HUES48 (cell line): ENCODE data around the gene TGFB3.

Experiments
- H3K27ac ChIP-seq: one replicate; pipeline ENCODE4 v1.7.0; 2013; ENCODE audit warnings: low read depth, low read length, inconsistent platforms
- H3K27me3 ChIP-seq: 2 replicates; pipeline ENCODE4 v1.6.1; 2013; ENCODE audit warnings: mild to moderate bottlenecking, low read length; ENCODE audit not compliant: control insufficient read depth, insufficient read depth
- H3K36me3 ChIP-seq: 2 replicates; pipeline ENCODE4 v1.6.1; 2013; ENCODE audit warnings: low read length; ENCODE audit not compliant: control insufficient read depth, insufficient read depth
- H3K4me1 ChIP-seq: 2 replicates; pipeline ENCODE4 v1.6.1; 2013; ENCODE audit warnings: mild to moderate bottlenecking, low read length; ENCODE audit not compliant: control insufficient read depth, insufficient read depth
- H3K4me3 ChIP-seq: 2 replicates; pipeline ENCODE4 v1.5.1; 2013; ENCODE audit warnings: mild to moderate bottlenecking, low read depth, low read length
- H3K9ac ChIP-seq: 2 replicates; pipeline ENCODE4 v1.6.1; 2013; ENCODE audit warnings: mild to moderate bottlenecking, low read depth, low read length, moderate library complexity
- H3K9me3 ChIP-seq: 2 replicates; pipeline ENCODE4 v1.6.1; 2013; ENCODE audit warnings: low read length; ENCODE audit not compliant: control insufficient read depth, insufficient read depth

TGFB3 gene

GRCh38 chr14:75976826-75977581 is 4.8 kb downstream of the TGFB3 start:
- Histone ChIP-seq H3K36me3 (no peaks in the 10 kb centered on the region), H3K4me1 (peaks cover 30% of the 10 kb centered on the region), H3K9ac (no peak overlapping the region), H3K27me3 (peaks cover 12% of the 10 kb centered on the region), H3K27ac (no peak overlapping the region), H3K9me3 (no peaks in the 10 kb centered on the region), H3K4me3 (no peak overlapping the region)

GRCh38 chr14:75972801-75973421 is 8.9 kb downstream of the TGFB3 start:
- H3K9ac ChIP-seq: no peak overlapping the region
- no peaks in the 10 kb centered on the region for H3K9me3 ChIP-seq
- no peak overlapping the region for H3K4me3 ChIP-seq
- H3K27me3 ChIP-seq: no peaks in the 10 kb centered on the region
- peaks cover 20% of the 10 kb centered on the region for H3K4me1 ChIP-seq
- H3K36me3 ChIP-seq: no peaks in the 10 kb centered on the region
- no peak overlapping the region for H3K27ac ChIP-seq

- peaks cover 12% of the 10 kb centered on the region for H3K4me1 ChIP-seq
- no peak overlapping the region for H3K9ac ChIP-seq
- H3K27ac ChIP-seq: no peak overlapping the region
- no peaks in the 10 kb centered on the region for H3K9me3 ChIP-seq
- H3K27me3 ChIP-seq: no peaks in the 10 kb centered on the region
- H3K36me3 ChIP-seq: no peaks in the 10 kb centered on the region
- H3K4me3 ChIP-seq: no peak overlapping the region
These were observed 10.3 kb downstream of the TGFB3 start for GRCh38 chr14:75971509-75971908.

- Histone ChIP-seq H3K4me3 (no peak overlapping the region), H3K9ac (no peak overlapping the region), H3K4me1 (peaks cover 10% of the 10 kb centered on the region), H3K36me3 (no peaks in the 10 kb centered on the region), H3K27ac (no peak overlapping the region), H3K9me3 (no peaks in the 10 kb centered on the region), H3K27me3 (no peaks in the 10 kb centered on the region)
These were observed 10.8 kb downstream of the TGFB3 start for GRCh38 chr14:75970989-75971388.

GRCh38 chr14:75969891-75970290 is 11.9 kb downstream of the TGFB3 start:
- Histone ChIP-seq H3K27me3 (no peaks in the 10 kb centered on the region), H3K9me3 (no peaks in the 10 kb centered on the region), H3K9ac (no peak overlapping the region), H3K4me1 (peaks cover 10% of the 10 kb centered on the region), H3K4me3 (no peak overlapping the region), H3K36me3 (no peaks in the 10 kb centered on the region), H3K27ac (no peak overlapping the region)

- no peaks in the 10 kb centered on the region for H3K36me3 ChIP-seq
- H3K9ac ChIP-seq: no peak overlapping the region
- H3K4me1 ChIP-seq: peaks cover 10% of the 10 kb centered on the region
- no peaks in the 10 kb centered on the region for H3K27me3 ChIP-seq
- H3K27ac ChIP-seq: no peak overlapping the region
- H3K9me3 ChIP-seq: no peaks in the 10 kb centered on the region
- no peak overlapping the region for H3K4me3 ChIP-seq
These were observed 12.7 kb downstream of the TGFB3 start for GRCh38 chr14:75969126-75969525.

- Histone ChIP-seq H3K4me3 (no peak overlapping the region), H3K36me3 (no peaks in the 10 kb centered on the region), H3K4me1 (peaks cover 10% of the 10 kb centered on the region), H3K9ac (no peak overlapping the region), H3K27ac (no peak overlapping the region), H3K9me3 (no peaks in the 10 kb centered on the region), H3K27me3 (no peaks in the 10 kb centered on the region)
These were observed 13.3 kb downstream of the TGFB3 start for GRCh38 chr14:75968456-75968855.

GRCh38 chr14:75967866-75968265 is 13.9 kb downstream of the TGFB3 start:
- Histone ChIP-seq H3K4me3 (no peak overlapping the region), H3K4me1 (peaks cover 8% of the 10 kb centered on the region), H3K9me3 (no peaks in the 10 kb centered on the region), H3K36me3 (no peaks in the 10 kb centered on the region), H3K27ac (no peak overlapping the region), H3K27me3 (no peaks in the 10 kb centered on the region), H3K9ac (no peak overlapping the region)

- Histone ChIP-seq H3K27ac (no peak overlapping the region), H3K36me3 (no peaks in the 10 kb centered on the region), H3K4me3 (no peak overlapping the region)
These were observed 20.1 kb downstream of the TGFB3 start for GRCh38 chr14:75961662-75962061.

GRCh38 chr14:75960231-75960630 is 21.6 kb downstream of the TGFB3 start:
- H3K27me3 ChIP-seq: no peaks in the 10 kb centered on the region
- H3K9me3 ChIP-seq: no peaks in the 10 kb centered on the region
- H3K9ac ChIP-seq: no peak overlapping the region
- H3K4me1 ChIP-seq: no peaks in the 10 kb centered on the region
- H3K4me3 ChIP-seq: no peak overlapping the region
- H3K36me3 ChIP-seq: no peaks in the 10 kb centered on the region
- H3K27ac ChIP-seq: no peak overlapping the region

More at GRCh38 chr14:75961662-75962061, 20.1 kb downstream of the TGFB3 start:
- H3K27me3 ChIP-seq: no peaks in the 10 kb centered on the region
- H3K9ac ChIP-seq: no peak overlapping the region
- H3K9me3 ChIP-seq: no peaks in the 10 kb centered on the region
- H3K4me1 ChIP-seq: no peaks in the 10 kb centered on the region

- Histone ChIP-seq H3K4me1 (no peaks in the 10 kb centered on the region), H3K27ac (no peak overlapping the region), H3K27me3 (no peaks in the 10 kb centered on the region), H3K9ac (no peak overlapping the region), H3K36me3 (peaks cover 4% of the 10 kb centered on the region; the same call in 1 of the 2 replicates), H3K4me3 (no peak overlapping the region), H3K9me3 (no peaks in the 10 kb centered on the region)
These were observed 22.8 kb downstream of the TGFB3 start for GRCh38 chr14:75959031-75959430.
